Endothelial cell (in vitro differentiated cells): ENCODE measurements around the gene ADCY7. TPM values are rescaled to one million over a fixed set of nuclear protein-coding genes. Genes with fewer than 3 reads are reported as not detected.

Experiments
- DNase-seq: peaks from one replicate; pipeline ENCODE4 v3.0.0; 2021; ENCODE audit warnings: low spot score
- H3K27ac Mint-ChIP-seq: one replicate; pipeline ENCODE4 v1.8.0; 2021; ENCODE audit warnings: mixed read lengths, inconsistent platforms; ENCODE audit not compliant: unreplicated experiment
- H3K27me3 Mint-ChIP-seq: one replicate; pipeline ENCODE4 v1.8.0; 2021; ENCODE audit warnings: mild to moderate bottlenecking, moderate library complexity, mixed read lengths, inconsistent platforms; ENCODE audit not compliant: unreplicated experiment
- H3K36me3 Mint-ChIP-seq: one replicate; pipeline ENCODE4 v1.8.0; 2021; ENCODE audit warnings: mild to moderate bottlenecking, low read depth, mixed read lengths, inconsistent platforms; ENCODE audit not compliant: unreplicated experiment
- H3K4me1 Mint-ChIP-seq: one replicate; pipeline ENCODE4 v1.8.0; 2021; ENCODE audit warnings: mild to moderate bottlenecking, mixed read lengths, inconsistent platforms; ENCODE audit not compliant: unreplicated experiment
- H3K4me3 Mint-ChIP-seq: one replicate; pipeline ENCODE4 v1.8.0; 2021; ENCODE audit warnings: mild to moderate bottlenecking, mixed read lengths, inconsistent platforms; ENCODE audit not compliant: unreplicated experiment
- H3K9me3 Mint-ChIP-seq: one replicate; pipeline ENCODE4 v1.8.0; 2021; ENCODE audit warnings: mixed read lengths, inconsistent platforms; ENCODE audit not compliant: unreplicated experiment
- total RNA-seq: library from RNA; stranded (reverse); fragmentation: NEBNext Ultra II Directional; extraction: Animal tissue kit (Norgen Biotek cat#: 25700); gene quantifications from one replicate; pipeline ENCODE4 v1.2.1, GENCODE V29; 2021; ENCODE audit not compliant: unreplicated experiment
- TF ChIP-seq, protein P1 (sequence below): fragments of 200-600 bp; sonication (generic); IDR thresholded peaks from one replicate; pipeline ENCODE4 v1.5.0; 2021; ENCODE audit warnings: antibody characterized with exemption; ENCODE audit not compliant: unreplicated experiment

ADCY7 gene
- total RNA-seq, 1 donor from 2014 or later = 3.2 TPM

GRCh38 chr16:50251375-50252081 is 14.8 kb upstream of the ADCY7 start:
- Mint-ChIP-seq H3K4me1 (no peaks in the 10 kb centered on the region), H3K36me3 (no peaks in the 10 kb centered on the region), H3K27ac (no peak overlapping the region), H3K27me3 (peaks cover 3% of the 10 kb centered on the region), H3K9me3 (no peaks in the 10 kb centered on the region), H3K4me3 (no peak overlapping the region)
- TF ChIP-seq, protein P1, sequence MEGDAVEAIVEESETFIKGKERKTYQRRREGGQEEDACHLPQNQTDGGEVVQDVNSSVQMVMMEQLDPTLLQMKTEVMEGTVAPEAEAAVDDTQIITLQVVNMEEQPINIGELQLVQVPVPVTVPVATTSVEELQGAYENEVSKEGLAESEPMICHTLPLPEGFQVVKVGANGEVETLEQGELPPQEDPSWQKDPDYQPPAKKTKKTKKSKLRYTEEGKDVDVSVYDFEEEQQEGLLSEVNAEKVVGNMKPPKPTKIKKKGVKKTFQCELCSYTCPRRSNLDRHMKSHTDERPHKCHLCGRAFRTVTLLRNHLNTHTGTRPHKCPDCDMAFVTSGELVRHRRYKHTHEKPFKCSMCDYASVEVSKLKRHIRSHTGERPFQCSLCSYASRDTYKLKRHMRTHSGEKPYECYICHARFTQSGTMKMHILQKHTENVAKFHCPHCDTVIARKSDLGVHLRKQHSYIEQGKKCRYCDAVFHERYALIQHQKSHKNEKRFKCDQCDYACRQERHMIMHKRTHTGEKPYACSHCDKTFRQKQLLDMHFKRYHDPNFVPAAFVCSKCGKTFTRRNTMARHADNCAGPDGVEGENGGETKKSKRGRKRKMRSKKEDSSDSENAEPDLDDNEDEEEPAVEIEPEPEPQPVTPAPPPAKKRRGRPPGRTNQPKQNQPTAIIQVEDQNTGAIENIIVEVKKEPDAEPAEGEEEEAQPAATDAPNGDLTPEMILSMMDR = no peak
- no peak for DNase-seq

GRCh38 chr16:50252082-50252611 is 14.2 kb upstream of the ADCY7 start:
- Mint-ChIP-seq H3K9me3 (no peaks in the 10 kb centered on the region), H3K27ac (no peak overlapping the region), H3K27me3 (peaks cover 3% of the 10 kb centered on the region), H3K36me3 (no peaks in the 10 kb centered on the region), H3K4me1 (no peaks in the 10 kb centered on the region), H3K4me3 (no peak overlapping the region)
- no peak for DNase-seq
- TF ChIP-seq, protein P1 = no peak

DNA sequence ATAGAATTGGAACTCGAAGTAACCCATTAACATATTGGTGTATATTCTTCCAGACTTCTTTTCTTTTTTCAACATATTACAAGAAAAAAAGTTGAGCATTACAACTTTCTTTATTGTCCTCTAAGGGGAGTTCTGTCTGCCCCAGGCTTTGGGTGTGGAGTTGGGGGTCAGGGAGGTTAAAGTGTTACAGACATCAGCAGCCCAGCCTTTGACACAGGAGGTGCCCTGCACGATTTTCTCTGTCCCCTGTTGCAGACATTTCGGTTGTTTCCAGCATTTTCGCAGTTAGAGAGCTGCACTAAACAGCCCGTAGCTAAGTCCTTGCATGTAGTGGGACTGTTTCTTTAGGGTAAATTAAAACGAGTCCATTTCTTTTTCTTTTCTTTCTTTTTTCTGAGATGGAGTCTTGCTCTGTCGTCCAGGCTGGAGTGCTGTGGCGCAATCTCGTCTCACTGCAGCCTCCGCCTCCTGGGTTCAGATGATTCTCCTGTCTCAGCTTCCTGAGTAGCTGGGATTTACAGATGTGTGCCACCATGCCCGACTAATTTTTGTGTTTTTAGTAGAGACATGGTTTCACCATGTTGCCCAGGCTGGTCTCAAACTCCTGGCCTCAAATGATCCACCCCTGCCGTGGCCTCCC is 13.4 kb upstream of the ADCY7 start:
- Mint-ChIP-seq H3K4me3 (no peak overlapping the region), H3K36me3 (no peaks in the 10 kb centered on the region), H3K27ac (no peak overlapping the region), H3K4me1 (no peaks in the 10 kb centered on the region), H3K27me3 (peaks cover 3% of the 10 kb centered on the region), H3K9me3 (no peaks in the 10 kb centered on the region)
- TF ChIP-seq, protein P1 = no peak
- no peak for DNase-seq

- no peaks in the 10 kb centered on the region for H3K9me3 Mint-ChIP-seq
- DNase-seq = no peak
- H3K4me1 Mint-ChIP-seq = no peaks in the 10 kb centered on the region
- TF ChIP-seq, protein P1 = no peak
- peaks cover 3% of the 10 kb centered on the region for H3K27me3 Mint-ChIP-seq
- no peak overlapping the region for H3K4me3 Mint-ChIP-seq
- H3K27ac Mint-ChIP-seq = no peak overlapping the region
- H3K36me3 Mint-ChIP-seq = no peaks in the 10 kb centered on the region
Measured at GRCh38 chr16:50253514-50253910, 12.8 kb upstream of the ADCY7 start.

- no peaks in the 10 kb centered on the region for H3K36me3 Mint-ChIP-seq
- TF ChIP-seq, protein P1 = no peak
- H3K4me1 Mint-ChIP-seq = no peaks in the 10 kb centered on the region
- no peaks in the 10 kb centered on the region for H3K9me3 Mint-ChIP-seq
- H3K4me3 Mint-ChIP-seq = no peak overlapping the region
- H3K27ac Mint-ChIP-seq = no peak overlapping the region
- H3K27me3 Mint-ChIP-seq = no peaks in the 10 kb centered on the region
- no peak for DNase-seq
Measured at GRCh38 chr16:50254072-50254471, 12.3 kb upstream of the ADCY7 start.
